Keratinocyte (primary cell): ENCODE data around the gene CEBPE. TPM values are rescaled to one million over a fixed set of nuclear protein-coding genes. Genes with fewer than 3 reads are reported as not detected.

Experiments used
- DNase-seq: peaks from one replicate; pipeline ENCODE4 v3.0.0-alpha.2; 2011; ENCODE audit warnings: low read depth, missing footprints, low spot score
- FAIRE-seq: peaks from 2 replicates; lab custom pipeline; 2011; peaks lifted over from hg19 to GRCh38; lab: Jason Lieb, UNC
- H2AFZ ChIP-seq: 2 replicates; pipeline ENCODE4 v1.6.0; 2012; ENCODE audit warnings: low read length, control low read depth, inconsistent platforms; ENCODE audit not compliant: control insufficient read depth
- H3K27ac ChIP-seq: 2 replicates; pipeline ENCODE4 v1.5.1; 2011; ENCODE audit warnings: low read length; ENCODE audit not compliant: control insufficient read depth, insufficient read depth
- H3K27me3 ChIP-seq: 3 replicates; pipeline ENCODE4 v1.6.0; 2011; ENCODE audit warnings: low read length; ENCODE audit not compliant: control insufficient read depth, insufficient read depth; ENCODE audit errors: extremely low read depth
- H3K36me3 ChIP-seq, 2 experiments: 2 replicates in 1 of 2; 3 replicates in 1 of 2; pipeline ENCODE4 v1.5.1; 2011; ENCODE audit warnings: low read length in 2 of 2, mild to moderate bottlenecking in 1 of 2; ENCODE audit not compliant: control insufficient read depth in 2 of 2, insufficient read depth in 2 of 2; ENCODE audit errors: extremely low read depth in 1 of 2
- H3K4me1 ChIP-seq: 3 replicates; pipeline ENCODE4 v1.5.1; 2011; ENCODE audit warnings: low read length; ENCODE audit not compliant: control insufficient read depth, insufficient read depth; ENCODE audit errors: extremely low read depth
- H3K4me2 ChIP-seq: 3 replicates; pipeline ENCODE4 v1.6.0; 2011; ENCODE audit warnings: low read depth, low read length; ENCODE audit not compliant: control insufficient read depth, insufficient read depth; ENCODE audit errors: extremely low read depth
- H3K4me3 ChIP-seq, 3 experiments: fragments of 200-600 bp in 1 of 3; sonication (generic) in 1 of 3; 2 replicates in 2 of 3; 3 replicates in 1 of 3; pipeline ENCODE4 v1.5.1; 2011 to 2016; ENCODE audit warnings: low read length in 3 of 3, mild to moderate bottlenecking in 3 of 3, control low read depth in 2 of 3, inconsistent platforms in 1 of 3, low read depth in 1 of 3, mixed read lengths in 1 of 3, mixed run types in 1 of 3, moderate library complexity in 1 of 3; ENCODE audit not compliant: control insufficient read depth in 2 of 3, insufficient read depth in 2 of 3; ENCODE audit errors: extremely low read depth in 1 of 3
- H3K79me2 ChIP-seq: 2 replicates; pipeline ENCODE4 v1.6.0; 2012; ENCODE audit warnings: low read length; ENCODE audit not compliant: control insufficient read depth, insufficient read depth
- H3K9ac ChIP-seq: 3 replicates; pipeline ENCODE4 v1.6.0; 2011; ENCODE audit warnings: low read length; ENCODE audit not compliant: control insufficient read depth, insufficient read depth; ENCODE audit errors: extremely low read depth
- H3K9me1 ChIP-seq: 3 replicates; pipeline ENCODE4 v1.6.0; 2011; ENCODE audit warnings: low read length; ENCODE audit not compliant: control insufficient read depth, insufficient read depth; ENCODE audit errors: extremely low read depth
- H3K9me3 ChIP-seq: 2 replicates; pipeline ENCODE4 v1.5.1; 2012; ENCODE audit warnings: low read depth, low read length; ENCODE audit not compliant: control insufficient read depth
- H4K20me1 ChIP-seq: 3 replicates; pipeline ENCODE4 v1.6.0; 2011; ENCODE audit warnings: low read length; ENCODE audit not compliant: control insufficient read depth, insufficient read depth; ENCODE audit errors: extremely low read depth
- CTCF ChIP-seq, 3 experiments: IDR thresholded peaks in 1 of 3; conservative IDR thresholded peaks in 1 of 3; optimal IDR thresholded peaks in 1 of 3; 2 replicates in 2 of 3; 3 replicates in 1 of 3; pipeline versions ENCODE3 to v1.5.1; 2011; ENCODE audit warnings: low read length in 3 of 3, mild to moderate bottlenecking in 3 of 3, moderate library complexity in 2 of 3, control low read depth in 1 of 3, inconsistent platforms in 1 of 3; ENCODE audit not compliant: insufficient read depth in 2 of 3; ENCODE audit errors: extremely low read depth in 1 of 3
- EZH2 ChIP-seq: IDR thresholded peaks from one replicate; pipeline ENCODE4 v1.6.1; 2012; ENCODE audit warnings: inconsistent platforms, mild to moderate bottlenecking, low read length, moderate library complexity
- dilution Hi-C: fragments of 300-500 bp; cut with MboI; formaldehyde crosslinking; loops from one replicate; pipeline ENCODE4 v1.7.0; 2020; ENCODE audit warnings: low sequenced_read_pairs; ENCODE audit not compliant: extremely low pct_ligation_motif_present
- polyA plus RNA-seq, 5 experiments: library from polyadenylated mRNA; depleted of rRNA in 3 of 5; stranded (reverse) in 3 of 5; stranded (forward) in 1 of 5; unstranded in 1 of 5; fragments of >200 nt; gene quantifications; 1 replicate in 1 of 5; 2 replicates in 3 of 5; 3 replicates in 1 of 5; pipeline versions ENCODE4 v1.2.1 to v1.2.3, GENCODE V29; 2011 to 2012; ENCODE audit warnings: missing spikeins in 2 of 5, low read depth in 1 of 5, low replicate concordance in 1 of 5

The CEBPE gene
- polyA plus RNA-seq, 1 donor (not counting 4 experiments of a cell fraction or from before 2014, with no cell fraction given) = not detected

GRCh38 chr14:23146351-23146910, 27.4 kb upstream of the CEBPE start:
- Histone ChIP-seq H3K36me3 (peaks cover 4 to 8% of the 10 kb centered on the region in 2 experiments), H4K20me1 (no peaks in the 10 kb centered on the region), H3K4me1 (peaks cover 17% of the 10 kb centered on the region), H3K4me3 (no peak overlapping the region), H3K79me2 (no peaks in the 10 kb centered on the region), H2AFZ (no peak overlapping the region), H3K27ac (no peak overlapping the region), H3K27me3 (no peaks in the 10 kb centered on the region), H3K9me3 (no peaks in the 10 kb centered on the region), H3K4me2 (no peak overlapping the region), H3K9ac (no peak overlapping the region), H3K9me1 (no peaks in the 10 kb centered on the region)
- no peak for FAIRE-seq
- no peak for DNase-seq
- dilution Hi-C loops = no loop called here
- TF ChIP-seq CTCF (optimal IDR thresholded peaks at IDR 0.05 in 1 of 3, IDR thresholded peaks at IDR 0.05 in 1 of 3, conservative IDR thresholded peaks at IDR 0.05 in 1 of 3; ENCODE audit: extremely low read depth in 1 of 3, insufficient read depth in 2 of 3, low read length in 3 of 3) = no peak
- no peak for TF ChIP-seq EZH2

GRCh38 chr14:23145794-23146350, 26.8 kb upstream of the CEBPE start:
- Histone ChIP-seq H3K9me1 (no peaks in the 10 kb centered on the region), H3K4me2 (no peak overlapping the region), H3K36me3 (peaks cover 4 to 7% of the 10 kb centered on the region in 2 experiments), H3K9ac (no peak overlapping the region), H4K20me1 (no peaks in the 10 kb centered on the region), H3K27me3 (no peaks in the 10 kb centered on the region), H3K79me2 (no peaks in the 10 kb centered on the region), H3K9me3 (no peaks in the 10 kb centered on the region), H3K4me3 (no peak overlapping the region), H3K4me1 (peaks cover 17% of the 10 kb centered on the region), H3K27ac (no peak overlapping the region), H2AFZ (no peak overlapping the region)
- no peak for DNase-seq
- TF ChIP-seq EZH2 (no peak), CTCF (optimal IDR thresholded peaks at IDR 0.05 in 1 of 3, IDR thresholded peaks at IDR 0.05 in 1 of 3, conservative IDR thresholded peaks at IDR 0.05 in 1 of 3; ENCODE audit: extremely low read depth in 1 of 3, insufficient read depth in 2 of 3, low read length in 3 of 3) (no peak)
- dilution Hi-C loops = no loop called here
- no peak for FAIRE-seq
